CD1c-positive myeloid dendritic cell (primary cell): Measurements from ENCODE around the gene RPE.
A peak's percentile ranks its signal among the peaks of the same experiment; 100 is the strongest.

Source experiments
- DNase-seq: peaks from one replicate; pipeline ENCODE4 v3.0.0-alpha.2; 2016; ENCODE audit errors: extremely low spot score

RPE gene

GRCh38 chr2:210000464-210001324, 1.7 kb upstream of the RPE start:
- DNase-seq = no peak

- DNase-seq = peak; percentile 73
Observed at GRCh38 chr2:210003359-210003758, 921 bp downstream of the RPE start.

- DNase-seq = peak; percentile 80
Observed at GRCh38 chr2:210004881-210005280, 2.4 kb downstream of the RPE start.

GRCh38 chr2:210007895-210008294, 5.5 kb downstream of the RPE start:
- peak; percentile 93 for DNase-seq

GRCh38 chr2:210009126-210009525, 6.7 kb downstream of the RPE start:
- DNase-seq = no peak

GRCh38 chr2:210009896-210010295, 7.5 kb downstream of the RPE start:
- no peak for DNase-seq

GRCh38 chr2:210020138-210020537, 17.7 kb downstream of the RPE start:
- DNase-seq = no peak

- no peak for DNase-seq
Observed at GRCh38 chr2:210022824-210023223, 20.4 kb downstream of the RPE start.

GRCh38 chr2:210027608-210028007, 25.2 kb downstream of the RPE start:
- no peak for DNase-seq

GRCh38 chr2:210028178-210028577, 25.7 kb downstream of the RPE start:
- no peak for DNase-seq

GRCh38 chr2:210034087-210034683, 31.7 kb downstream of the RPE start:
- no peak for DNase-seq

- DNase-seq = no peak
Observed at GRCh38 chr2:210035679-210036078, 33.2 kb downstream of the RPE start.

- DNase-seq = no peak
Observed at GRCh38 chr2:210038078-210038477, 35.6 kb downstream of the RPE start.

GRCh38 chr2:210046851-210047500, 44.5 kb downstream of the RPE start:
- peak; percentile 37 for DNase-seq

GRCh38 chr2:210049831-210050230, 47.4 kb downstream of the RPE start:
- DNase-seq = no peak

GRCh38 chr2:210050885-210051284, 48.4 kb downstream of the RPE start:
- no peak for DNase-seq

- no peak for DNase-seq
Observed at GRCh38 chr2:210054696-210055095, 52.3 kb downstream of the RPE start.

- DNase-seq = no peak
Observed at GRCh38 chr2:210055825-210056224, 53.4 kb downstream of the RPE start.

GRCh38 chr2:210063306-210063705, 60.9 kb downstream of the RPE start:
- no peak for DNase-seq
